Fibroblast of lung (primary cell): Measurements from ENCODE around the gene ASIC1.

Experiments used
- EZH2 ChIP-seq: IDR thresholded peaks from 2 replicates; pipeline ENCODE4 v1.5.1; 2012; ENCODE audit warnings: low read length, control low read depth, mild to moderate bottlenecking; ENCODE audit errors: missing control alignments
- TF ChIP-seq, protein P1 (sequence below), 2 donors: IDR thresholded peaks in 1 of 2; conservative IDR thresholded peaks in 1 of 2; 1 replicate in 1 of 2; 2 replicates in 1 of 2; pipeline ENCODE4 v1.5.1; 2011 to 2012; ENCODE audit warnings: low read length in 2 of 2, control low read depth in 1 of 2, inconsistent platforms in 1 of 2, low read depth in 1 of 2, mild to moderate bottlenecking in 1 of 2

DNA sequence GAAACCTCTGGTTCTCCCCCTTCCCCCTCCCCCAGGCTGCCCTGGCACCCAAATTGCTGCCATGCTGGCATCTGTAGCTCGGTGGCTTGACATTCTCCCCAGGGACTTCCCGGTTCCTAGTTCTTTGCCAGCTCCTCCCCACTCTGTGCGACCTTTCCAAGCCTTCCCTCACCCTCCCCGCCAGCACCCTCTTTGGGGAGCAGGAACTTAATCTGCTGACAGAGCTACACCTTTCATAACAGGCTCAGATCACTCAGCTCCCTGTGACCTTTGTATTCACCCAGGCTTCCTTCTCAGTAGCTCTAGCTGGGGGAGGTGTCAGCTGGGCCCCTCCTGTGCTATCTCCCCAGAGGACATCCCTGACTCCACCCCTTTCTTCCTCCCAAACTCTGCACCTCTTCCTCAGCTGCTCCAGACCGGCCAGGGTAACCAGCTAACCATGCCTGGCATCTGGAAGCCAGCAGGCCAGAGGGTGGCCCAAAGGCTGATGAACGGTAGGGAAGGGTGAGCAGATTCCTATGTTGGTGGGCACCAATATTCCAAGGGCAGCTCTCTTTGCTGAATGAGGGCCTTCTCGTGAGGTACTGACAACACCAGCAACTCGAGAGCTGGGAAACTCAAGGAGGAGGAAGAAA is 52.8 kb downstream of the ASIC1 start:
- TF ChIP-seq, protein P1, sequence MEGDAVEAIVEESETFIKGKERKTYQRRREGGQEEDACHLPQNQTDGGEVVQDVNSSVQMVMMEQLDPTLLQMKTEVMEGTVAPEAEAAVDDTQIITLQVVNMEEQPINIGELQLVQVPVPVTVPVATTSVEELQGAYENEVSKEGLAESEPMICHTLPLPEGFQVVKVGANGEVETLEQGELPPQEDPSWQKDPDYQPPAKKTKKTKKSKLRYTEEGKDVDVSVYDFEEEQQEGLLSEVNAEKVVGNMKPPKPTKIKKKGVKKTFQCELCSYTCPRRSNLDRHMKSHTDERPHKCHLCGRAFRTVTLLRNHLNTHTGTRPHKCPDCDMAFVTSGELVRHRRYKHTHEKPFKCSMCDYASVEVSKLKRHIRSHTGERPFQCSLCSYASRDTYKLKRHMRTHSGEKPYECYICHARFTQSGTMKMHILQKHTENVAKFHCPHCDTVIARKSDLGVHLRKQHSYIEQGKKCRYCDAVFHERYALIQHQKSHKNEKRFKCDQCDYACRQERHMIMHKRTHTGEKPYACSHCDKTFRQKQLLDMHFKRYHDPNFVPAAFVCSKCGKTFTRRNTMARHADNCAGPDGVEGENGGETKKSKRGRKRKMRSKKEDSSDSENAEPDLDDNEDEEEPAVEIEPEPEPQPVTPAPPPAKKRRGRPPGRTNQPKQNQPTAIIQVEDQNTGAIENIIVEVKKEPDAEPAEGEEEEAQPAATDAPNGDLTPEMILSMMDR (conservative IDR thresholded peaks at IDR 0.05 in 1 of 2, IDR thresholded peaks at IDR 0.05 in 1 of 2; ENCODE audit: low read depth in 1 of 2, low read length in 2 of 2): no peak
- no peak for TF ChIP-seq EZH2
